CMK (cell line): ENCODE data around the gene SKI.

ENCODE experiments used
- DNase-seq: peaks from one replicate; pipeline ENCODE4 v3.0.0-alpha.2; 2010; ENCODE audit warnings: low read depth

The SKI gene

GRCh38 chr1:2274929-2275475 is 46.9 kb downstream of the SKI start:
- no peak for DNase-seq

- DNase-seq = no peak
These were observed 47.8 kb downstream of the SKI start for GRCh38 chr1:2275796-2276536.

GRCh38 chr1:2276803-2277580 is 48.9 kb downstream of the SKI start:
- DNase-seq = no peak

GRCh38 chr1:2277741-2278488 is 49.8 kb downstream of the SKI start:
- no peak for DNase-seq

- DNase-seq = no peak
These were observed 50.6 kb downstream of the SKI start for GRCh38 chr1:2278591-2279209.

DNA sequence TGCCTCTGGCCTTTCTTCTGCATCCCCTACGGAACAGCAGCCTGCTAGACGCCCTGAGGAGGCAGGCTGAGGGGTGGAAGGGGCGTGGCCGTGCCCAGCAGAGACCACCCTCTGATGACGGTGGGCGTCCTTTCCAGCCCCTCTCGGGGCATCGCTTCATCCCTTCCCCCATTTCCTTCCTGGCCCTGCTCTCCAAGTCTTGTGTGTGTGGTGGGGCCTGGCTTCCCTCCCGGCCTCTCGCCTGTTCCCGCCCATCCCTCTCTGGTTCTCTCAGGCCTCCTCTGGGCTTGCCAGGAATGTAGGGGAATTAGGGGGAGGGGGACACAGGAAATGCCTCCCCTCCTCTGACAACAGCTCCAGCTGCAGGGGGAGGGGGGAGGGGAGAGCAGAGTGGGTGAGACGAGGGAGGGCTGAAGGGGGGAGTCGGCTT is 51.1 kb downstream of the SKI start:
- DNase-seq = peak; percentile 68

DNA sequence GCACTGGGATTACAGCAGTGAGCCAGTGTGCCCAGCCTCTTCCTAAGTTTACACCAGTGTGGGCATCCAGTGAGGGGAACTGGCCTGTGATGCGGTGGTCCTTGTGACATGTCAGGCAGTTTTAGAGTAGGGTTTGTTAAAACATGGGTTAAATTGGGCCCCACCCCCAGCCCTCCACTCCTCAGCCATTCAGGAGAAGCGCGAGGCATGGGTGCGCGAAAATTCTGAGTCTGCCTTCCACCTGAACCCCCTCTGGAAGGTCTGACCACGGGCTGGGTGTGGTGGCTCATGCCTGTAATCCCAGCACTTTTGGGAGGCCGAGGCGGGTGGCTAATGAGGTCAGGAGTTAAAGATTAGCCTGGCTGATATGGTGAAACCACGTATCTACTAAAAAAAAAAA is 51.7 kb downstream of the SKI start:
- no peak for DNase-seq

GRCh38 chr1:2282556-2283270 is 54.6 kb downstream of the SKI start:
- DNase-seq = no peak

- DNase-seq = no peak
These were observed 55.4 kb downstream of the SKI start for GRCh38 chr1:2283371-2283990.

GRCh38 chr1:2283991-2284895 is 56.1 kb downstream of the SKI start:
- DNase-seq = no peak

DNA sequence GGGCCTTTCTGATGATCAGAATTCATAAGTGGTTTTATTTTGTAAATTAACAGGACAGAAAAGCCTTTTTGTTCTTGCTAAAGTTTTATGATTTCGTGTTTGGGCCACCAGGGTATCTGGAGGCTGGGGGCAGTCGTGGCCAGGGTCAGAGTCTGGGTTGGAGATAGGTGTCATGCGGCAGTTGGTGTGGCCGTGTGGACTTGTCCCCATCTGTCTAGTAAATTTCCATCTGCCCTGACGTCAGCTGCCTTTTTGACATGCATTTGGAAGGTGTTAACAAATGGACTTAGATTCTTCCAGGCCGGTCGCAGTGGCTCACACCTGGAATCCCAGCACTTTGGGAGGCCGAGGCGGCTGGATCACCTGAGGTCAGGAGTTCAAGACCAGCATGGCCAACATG is 56.8 kb downstream of the SKI start:
- no peak for DNase-seq

DNA sequence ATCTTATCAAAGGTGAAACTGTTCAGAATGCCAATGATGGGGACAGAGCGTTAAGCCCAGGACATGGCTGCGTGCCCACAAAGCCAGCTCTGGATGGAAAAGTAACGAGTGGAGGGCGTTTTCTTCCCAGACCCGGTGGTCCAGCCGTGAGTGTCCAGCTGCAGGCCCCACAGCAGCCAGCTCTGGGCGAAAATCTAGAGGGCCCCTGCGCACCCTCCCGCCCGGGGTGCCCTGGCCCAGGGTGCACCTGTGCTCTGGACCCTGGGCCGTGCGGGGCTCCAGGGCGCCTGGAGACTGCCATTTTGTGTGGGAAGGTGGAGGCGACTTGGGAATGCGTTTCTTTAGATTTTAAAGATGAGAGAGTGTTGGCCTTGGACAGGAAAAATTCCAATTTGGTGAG is 58.8 kb downstream of the SKI start:
- DNase-seq = no peak

- DNase-seq = no peak
These were observed 59.5 kb downstream of the SKI start for GRCh38 chr1:2287649-2288048.

- no peak for DNase-seq
These were observed 60.2 kb downstream of the SKI start for GRCh38 chr1:2288311-2288710.

DNA sequence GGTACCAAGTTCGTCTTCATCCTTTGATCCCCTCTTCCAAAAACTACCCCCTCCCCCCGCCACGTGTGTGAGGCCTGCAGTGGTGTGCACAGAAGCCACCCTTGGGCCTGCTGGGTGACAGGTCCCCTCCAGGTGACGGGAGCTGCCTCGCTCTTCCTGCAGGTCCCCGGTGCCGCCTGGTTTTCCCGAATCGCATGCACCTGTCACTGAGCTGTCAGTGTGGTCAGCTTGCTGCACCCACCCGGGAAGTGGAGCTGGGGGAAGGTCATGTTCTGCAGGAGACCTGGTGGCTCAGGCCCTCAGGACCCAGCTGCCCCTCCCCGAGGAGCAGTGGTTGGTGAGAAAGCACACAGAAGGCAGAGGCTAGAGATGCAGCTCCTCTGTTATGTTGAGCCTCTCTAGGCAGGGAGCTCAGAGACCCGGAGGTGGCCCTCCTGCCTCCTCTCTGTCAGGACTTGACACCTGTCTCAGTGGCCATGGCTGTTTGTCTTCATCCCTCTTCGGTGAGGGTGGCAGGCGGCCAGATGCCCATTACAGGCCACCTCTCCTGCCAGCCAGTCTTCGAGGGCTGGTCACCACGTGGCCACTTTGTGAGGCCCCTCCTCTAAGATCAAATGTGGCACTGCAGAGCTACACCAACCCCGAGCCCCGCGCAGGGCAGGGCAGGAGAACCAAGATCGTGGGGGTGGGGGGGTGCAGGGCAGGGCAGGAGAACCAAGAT is 60.9 kb downstream of the SKI start:
- no peak for DNase-seq

DNA sequence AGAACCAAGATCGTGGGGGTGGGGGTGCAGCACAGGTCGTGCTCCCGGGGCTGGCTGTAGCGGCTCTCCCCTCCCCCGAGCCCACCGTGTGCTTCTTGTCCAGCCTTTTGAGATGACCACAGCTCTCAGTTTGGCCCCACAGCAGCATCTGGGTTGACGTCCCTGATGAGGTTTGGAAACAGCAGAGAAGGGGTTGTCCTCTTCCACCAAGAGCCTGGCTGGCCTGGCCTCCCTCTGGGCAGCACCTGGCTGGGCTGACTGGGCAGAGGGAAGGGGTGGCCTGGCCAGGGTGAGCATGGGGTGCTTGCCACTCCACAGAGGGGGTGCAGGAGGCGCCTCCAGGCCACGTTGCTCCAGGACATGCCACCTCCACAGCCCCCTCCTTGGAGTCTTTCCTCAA is 61.5 kb downstream of the SKI start:
- DNase-seq = no peak

DNA sequence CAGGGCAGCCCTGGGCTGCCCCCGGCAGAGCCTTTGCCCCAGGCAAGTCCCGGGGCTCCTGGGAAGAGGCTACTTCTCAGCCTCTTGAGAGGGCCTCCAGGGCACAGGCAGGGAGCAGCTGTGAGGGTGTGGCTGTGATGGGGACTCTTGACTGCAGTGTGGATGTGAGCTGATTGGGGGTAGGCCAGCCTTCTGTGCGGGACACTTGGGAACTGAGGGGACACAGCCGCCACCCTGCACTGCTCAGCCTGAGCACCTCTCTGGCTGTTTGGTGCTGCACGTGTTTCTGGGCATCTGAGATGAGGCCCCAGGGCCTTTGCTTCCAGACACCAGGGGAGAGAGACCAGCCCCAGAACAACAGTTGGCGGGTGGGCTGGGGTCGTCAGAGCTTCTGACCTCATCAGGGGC is 62.1 kb downstream of the SKI start:
- no peak for DNase-seq

GRCh38 chr1:2290595-2291510 is 62.7 kb downstream of the SKI start:
- DNase-seq = peak; percentile 97
